Sigmoid colon (tissue), 7 donors: ENCODE results near the gene TMPRSS5. TPM values are rescaled to one million over a fixed set of nuclear protein-coding genes. Genes with fewer than 3 reads are reported as not detected.

Experiments used
- DNase-seq: peaks from one replicate; pipeline ENCODE4 v3.0.0-alpha.2; 2019
- H3K27ac ChIP-seq, 4 donors: fragments of 200-600 bp; sonication (generic); one replicate each; pipeline ENCODE4 v1.5.1; 2016 to 2019; ENCODE audit warnings: mild to moderate bottlenecking in 1 of 4
- H3K27me3 ChIP-seq, 3 donors: fragments of 200-600 bp; sonication (generic); one replicate each; pipeline ENCODE4 v1.5.1; 2019; ENCODE audit warnings: mild to moderate bottlenecking in 1 of 3
- H3K36me3 ChIP-seq, 4 donors: fragments of 200-600 bp; sonication (generic); one replicate each; pipeline ENCODE4 v1.5.1; 2016 to 2019
- H3K4me1 ChIP-seq, 4 donors: fragments of 200-600 bp; sonication (generic); one replicate each; pipeline ENCODE4 v1.5.1; 2017 to 2019
- H3K4me3 ChIP-seq, 4 donors: fragments of 200-600 bp; sonication (generic); one replicate each; pipeline ENCODE4 v1.5.1; 2017 to 2019; ENCODE audit warnings: mild to moderate bottlenecking in 2 of 4, moderate library complexity in 1 of 4
- H3K9me3 ChIP-seq, 4 donors: fragments of 200-600 bp in 3 of 4; sonication (generic) in 3 of 4; one replicate each; pipeline versions ENCODE4 v1.5.1 to v1.6.1; 2013 to 2019
- CTCF ChIP-seq, 4 experiments: fragments of 450-650 bp in 3 of 4; fragments of 200-600 bp in 1 of 4; IDR thresholded peaks; one replicate each; pipeline ENCODE4 v1.5.1; 2016 to 2019; ENCODE audit warnings: antibody characterized with exemption in 4 of 4, mild to moderate bottlenecking in 3 of 4, moderate library complexity in 2 of 4
- EP300 ChIP-seq, 4 donors: sonication (generic); formaldehyde crosslinking; IDR thresholded peaks; one replicate each; pipeline ENCODE4 v1.6.1; 2017; ENCODE audit warnings: antibody characterized with exemption in 4 of 4
- POLR2A ChIP-seq, 2 donors: fragments of 450-650 bp; IDR thresholded peaks; one replicate each; pipeline ENCODE4 v1.6.1; 2016; ENCODE audit warnings: antibody characterized with exemption in 2 of 2, mild to moderate bottlenecking in 2 of 2, moderate library complexity in 2 of 2
- POLR2AphosphoS5 ChIP-seq, 4 donors: sonication (generic); formaldehyde crosslinking; IDR thresholded peaks; one replicate each; pipeline ENCODE4 v1.6.1; 2017; ENCODE audit warnings: antibody characterized with exemption in 4 of 4
- WGBS, 2 donors: extraction: QIAGEN DNeasy Blood & Tissue Kit; methylation state at CpG; one replicate each; pipeline ENCODE4 v1.1.7; 2013; 5-methylcytosine and 5-hydroxymethylcytosine counted together
- intact Hi-C: fragments of 100-400 bp; cut with DNase I; formaldehyde crosslinking; loops from one replicate; pipeline ENCODE4 v1.15.1; 2023
- polyA plus RNA-seq, 3 donors: library from polyadenylated mRNA; stranded (reverse); fragments of 200-250 nt; gene quantifications; one replicate each; pipeline ENCODE4 v1.2.3, GENCODE V29; 2013
- total RNA-seq, 4 donors: library from RNA; depleted of rRNA; stranded (reverse); fragments of >200 nt; gene quantifications; one replicate each; pipeline ENCODE4 v1.1.0, GENCODE V29; 2016
- donor health status: healthy with polysubstance abuse.
- donor health status: Bipolar disorder and iron deficiency.
- donor health status: healthy.

The TMPRSS5 gene
- total and polyA plus RNA-seq, 7 donors: 0.28 to 1.4 (median 0.54) TPM; not detected in 2

DNA sequence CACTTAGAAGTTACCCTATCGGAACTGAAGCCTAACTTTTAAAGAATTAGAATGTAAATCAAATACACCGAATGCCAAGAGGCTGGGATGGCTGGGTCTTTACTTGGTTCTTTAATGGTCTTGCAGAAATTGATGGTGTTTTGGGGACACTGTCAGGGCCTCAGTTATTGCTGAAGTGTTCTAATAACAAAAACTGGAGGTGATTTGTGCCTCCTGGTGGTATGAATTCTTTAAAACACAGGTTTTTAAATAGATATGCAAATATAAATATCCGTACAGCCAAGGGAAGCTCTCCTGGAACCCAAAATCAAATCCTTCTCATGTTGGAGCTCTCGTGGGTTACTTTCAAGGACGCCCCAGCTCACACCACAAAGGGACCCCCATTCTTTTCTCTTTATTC lies 19.3 kb upstream of the TMPRSS5 start:
- TF ChIP-seq POLR2AphosphoS5 (IDR thresholded peaks at IDR 0.05): no peak
- no peak for TF ChIP-seq CTCF (IDR thresholded peaks at IDR 0.05)
- TF ChIP-seq POLR2A (IDR thresholded peaks at IDR 0.05): no peak
- no peak for TF ChIP-seq EP300 (IDR thresholded peaks at IDR 0.05)
- no peaks in the 10 kb centered on the region for H3K27me3 ChIP-seq
- no peak overlapping the region for H3K27ac ChIP-seq
- intact Hi-C loops: no loop called here
- H3K4me1 ChIP-seq: peaks cover 0 to 8% (median 0%) of the 10 kb centered on the region in 4 donors
- no peak for DNase-seq
- 73 to 84% methylated on average over 5 of the region's 5 CpGs for WGBS, 2 donors
- H3K9me3 ChIP-seq: no peaks in the 10 kb centered on the region
- H3K36me3 ChIP-seq: no peaks in the 10 kb centered on the region
- no peak overlapping the region for H3K4me3 ChIP-seq

DNA sequence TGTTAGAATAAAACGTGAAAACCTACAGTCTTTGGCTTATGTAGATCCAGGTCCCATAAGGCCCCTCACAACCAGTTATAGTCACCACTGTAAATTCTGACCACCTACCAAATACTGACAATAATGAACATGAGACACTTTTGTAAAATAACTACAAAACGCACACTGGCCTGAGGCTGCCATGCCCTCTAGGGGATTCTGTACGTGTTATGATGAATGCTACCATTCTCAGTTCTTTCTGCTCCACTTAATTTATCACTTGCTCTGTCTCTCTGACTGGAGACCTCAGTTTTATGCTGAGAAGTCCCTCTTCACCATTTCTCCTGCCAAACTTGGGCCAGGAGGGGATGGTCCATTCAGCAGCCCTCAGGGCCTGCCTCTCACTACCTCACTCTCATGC lies 18.7 kb upstream of the TMPRSS5 start:
- intact Hi-C loops: no loop called here
- 94 to 95% methylated on average over 3 of the region's 3 CpGs for WGBS, 2 donors
- H3K27ac ChIP-seq: no peak overlapping the region

DNA sequence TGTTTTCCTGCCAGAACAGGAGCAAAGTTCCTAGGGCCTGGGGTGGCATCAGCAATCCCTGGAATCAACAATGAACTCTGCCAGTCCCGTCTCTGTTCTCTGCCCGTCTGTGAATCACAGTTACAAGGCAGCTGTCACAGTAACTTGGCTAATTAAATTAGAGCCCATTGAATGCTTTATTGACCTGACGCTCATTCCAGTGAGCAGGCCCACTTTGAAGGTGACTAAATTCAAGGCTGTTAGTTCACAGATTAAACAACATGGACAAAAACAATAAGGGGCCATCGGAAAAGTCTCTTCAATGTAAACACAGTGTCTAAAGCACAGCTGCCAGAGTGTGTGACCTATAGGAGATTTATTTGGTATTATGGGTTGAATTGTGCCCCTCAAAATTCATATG lies 17.7 kb upstream of the TMPRSS5 start:
- intact Hi-C loops: no loop called here
- H3K36me3 ChIP-seq: no peaks in the 10 kb centered on the region
- 71 to 80% methylated on average over 4 of the region's 4 CpGs for WGBS, 2 donors
- no peak overlapping the region for H3K27ac ChIP-seq
- peaks cover 0 to 8% (median 0%) of the 10 kb centered on the region in 4 donors for H3K4me1 ChIP-seq
- no peak for DNase-seq
- no peaks in the 10 kb centered on the region for H3K27me3 ChIP-seq
- H3K4me3 ChIP-seq: no peak overlapping the region
- no peaks in the 10 kb centered on the region for H3K9me3 ChIP-seq
- TF ChIP-seq POLR2A (IDR thresholded peaks at IDR 0.05) (no peak), EP300 (IDR thresholded peaks at IDR 0.05) (no peak), POLR2AphosphoS5 (IDR thresholded peaks at IDR 0.05) (no peak), CTCF (IDR thresholded peaks at IDR 0.05) (no peak)

More for the DNA sequence above, 18.7 kb upstream of the TMPRSS5 start:
- no peak for DNase-seq
- TF ChIP-seq POLR2A (IDR thresholded peaks at IDR 0.05) (no peak), EP300 (IDR thresholded peaks at IDR 0.05) (no peak), POLR2AphosphoS5 (IDR thresholded peaks at IDR 0.05) (no peak), CTCF (IDR thresholded peaks at IDR 0.05) (no peak)
- peaks cover 0 to 8% (median 0%) of the 10 kb centered on the region in 4 donors for H3K4me1 ChIP-seq
- no peak overlapping the region for H3K4me3 ChIP-seq
- no peaks in the 10 kb centered on the region for H3K27me3 ChIP-seq
- H3K9me3 ChIP-seq: no peaks in the 10 kb centered on the region
- H3K36me3 ChIP-seq: no peaks in the 10 kb centered on the region

GRCh38 chr11:113722934-113723333 lies 16.8 kb upstream of the TMPRSS5 start:
- H3K9me3 ChIP-seq: no peaks in the 10 kb centered on the region
- no peaks in the 10 kb centered on the region for H3K36me3 ChIP-seq
- no peak overlapping the region for H3K27ac ChIP-seq
- intact Hi-C loops: no loop called here
- WGBS, 2 donors: 90 to 91% methylated on average over 3 of the region's 3 CpGs
- DNase-seq: no peak
- TF ChIP-seq POLR2AphosphoS5 (IDR thresholded peaks at IDR 0.05) (no peak), EP300 (IDR thresholded peaks at IDR 0.05) (no peak), POLR2A (IDR thresholded peaks at IDR 0.05) (no peak), CTCF (IDR thresholded peaks at IDR 0.05) (no peak)
- no peak overlapping the region for H3K4me3 ChIP-seq
- peaks cover 0 to 8% (median 0%) of the 10 kb centered on the region in 4 donors for H3K4me1 ChIP-seq
- H3K27me3 ChIP-seq: no peaks in the 10 kb centered on the region

DNA sequence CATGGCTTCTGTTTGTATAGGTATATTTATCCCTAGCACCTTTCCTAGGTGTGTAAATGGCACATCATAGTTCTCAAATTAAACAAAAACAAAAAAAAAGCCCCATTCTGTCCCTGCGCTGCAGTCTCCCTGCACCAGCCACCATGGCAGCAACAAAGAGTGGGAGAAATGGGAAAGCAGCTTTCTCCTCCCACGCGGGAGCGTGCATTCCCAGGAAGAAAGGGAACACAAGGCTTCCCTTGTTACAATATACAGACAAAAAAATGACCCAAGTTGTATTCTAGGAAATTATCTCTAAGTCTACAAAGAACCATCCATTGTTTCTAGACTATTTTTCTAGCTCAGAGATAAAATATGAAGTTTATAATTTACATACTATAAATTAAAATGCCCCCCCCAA lies 16.1 kb upstream of the TMPRSS5 start:
- Histone ChIP-seq H3K36me3 (no peaks in the 10 kb centered on the region), H3K27me3 (no peaks in the 10 kb centered on the region), H3K4me1 (peaks cover 0 to 8% (median 0%) of the 10 kb centered on the region in 4 donors), H3K4me3 (no peak overlapping the region), H3K27ac (no peak overlapping the region), H3K9me3 (no peaks in the 10 kb centered on the region)
- no peak for TF ChIP-seq EP300 (IDR thresholded peaks at IDR 0.05)
- TF ChIP-seq POLR2AphosphoS5 (IDR thresholded peaks at IDR 0.05): no peak
- no peak for TF ChIP-seq POLR2A (IDR thresholded peaks at IDR 0.05)
- no peak for TF ChIP-seq CTCF (IDR thresholded peaks at IDR 0.05)
- no peak for DNase-seq
- intact Hi-C loops: no loop called here
- WGBS, 2 donors: 93 to 99% methylated on average over 4 of the region's 4 CpGs
